Esophagus muscularis mucosa (tissue), 4 donors: ENCODE results near the gene RPUSD1. TPM values are rescaled to one million over a fixed set of nuclear protein-coding genes. Genes with fewer than 3 reads are reported as not detected.

Experiments used
- DNase-seq: peaks from one replicate; pipeline ENCODE4 v3.0.0-alpha.2; 2017; ENCODE audit errors: extremely low spot score
- H3K27ac ChIP-seq, 4 donors: fragments of 200-600 bp; sonication (generic); replicated peaks in 1 of 4; 1 replicate in 3 of 4; 2 replicates in 1 of 4; pipeline ENCODE4 v1.5.1; 2016 to 2019; ENCODE audit warnings: mild to moderate bottlenecking in 1 of 4
- H3K27me3 ChIP-seq, 4 donors: fragments of 200-600 bp; sonication (generic); one replicate each; pipeline versions ENCODE4 v1.5.1 to v1.6.0; 2016 to 2019
- H3K36me3 ChIP-seq, 4 donors: fragments of 200-600 bp; sonication (generic); one replicate each; pipeline ENCODE4 v1.5.1; 2016 to 2019
- H3K4me1 ChIP-seq, 4 donors: fragments of 200-600 bp; sonication (generic); one replicate each; pipeline ENCODE4 v1.5.1; 2016 to 2019
- H3K4me3 ChIP-seq, 4 donors: fragments of 200-600 bp; sonication (generic); 1 replicate in 2 of 4; 2 replicates in 2 of 4; pipeline ENCODE4 v1.5.1; 2016 to 2019; ENCODE audit warnings: mild to moderate bottlenecking in 4 of 4, moderate library complexity in 1 of 4
- H3K9me3 ChIP-seq, 4 donors: fragments of 200-600 bp; sonication (generic); 1 replicate in 3 of 4; 2 replicates in 1 of 4; pipeline ENCODE4 v1.5.1; 2016 to 2019
- CTCF ChIP-seq, 3 experiments: fragments of 200-600 bp in 2 of 3; fragments of 450-650 bp in 1 of 3; sonication (generic) in 2 of 3; IDR thresholded peaks; one replicate each; pipeline ENCODE4 v1.5.1; 2017 to 2019; ENCODE audit warnings: antibody characterized with exemption in 3 of 3, mild to moderate bottlenecking in 2 of 3, moderate library complexity in 1 of 3
- EP300 ChIP-seq: sonication (generic); formaldehyde crosslinking; IDR thresholded peaks from one replicate; pipeline ENCODE4 v1.6.1; 2017; ENCODE audit warnings: antibody characterized with exemption
- POLR2A ChIP-seq: fragments of 450-650 bp; IDR thresholded peaks from one replicate; pipeline ENCODE4 v1.6.1; 2017; ENCODE audit warnings: antibody characterized with exemption, moderate library complexity, mild to moderate bottlenecking, low read depth
- POLR2AphosphoS5 ChIP-seq, 2 donors: sonication (generic); formaldehyde crosslinking; IDR thresholded peaks; one replicate each; pipeline ENCODE4 v1.6.1; 2017; ENCODE audit warnings: antibody characterized with exemption in 2 of 2
- WGBS: methylation state at CpG from one replicate; pipeline ENCODE4 v1.1.5; 2018; 5-methylcytosine and 5-hydroxymethylcytosine counted together
- intact Hi-C: fragments of 100-400 bp; cut with DNase I; formaldehyde crosslinking; loops from one replicate; pipeline ENCODE4 v1.15.1; 2023
- total RNA-seq, 4 donors: library from RNA; depleted of rRNA; stranded (reverse); fragments of >200 nt; gene quantifications; one replicate each; pipeline versions ENCODE4 v1.1.0 to v1.2.1, GENCODE V29; 2016

The RPUSD1 gene
- total RNA-seq, 4 donors from 2014 or later, result 10.4 to 29.1 (median 20.4) TPM

- DNase-seq, result no peak
- H3K4me3 ChIP-seq, result no peak overlapping the region
- H3K36me3 ChIP-seq, result no peaks in the 10 kb centered on the region
- peaks cover 0 to 78% (median 0%) of the 10 kb centered on the region in 4 donors for H3K27me3 ChIP-seq
- H3K9me3 ChIP-seq, result peaks cover 0 to 6% (median 3%) of the 10 kb centered on the region in 4 donors
- no peak for TF ChIP-seq POLR2AphosphoS5 (IDR thresholded peaks at IDR 0.05)
- no peak for TF ChIP-seq POLR2A
- TF ChIP-seq EP300, result no peak
- TF ChIP-seq CTCF (IDR thresholded peaks at IDR 0.05), result no peak
- peaks cover 3 to 14% (median 12%) of the 10 kb centered on the region in 4 donors for H3K4me1 ChIP-seq
- 72% methylated on average over 10 of the region's 17 CpGs for WGBS
- H3K27ac ChIP-seq, result no peak overlapping the region
- intact Hi-C loops, result no loop called here
Observed at GRCh38 chr16:828891-829290, 40.7 kb upstream of the RPUSD1 start.

- Histone ChIP-seq H3K27me3 (peaks cover 0 to 81% (median 1%) of the 10 kb centered on the region in 4 donors), H3K9me3 (no peaks in the 10 kb centered on the region), H3K27ac (no peak overlapping the region), H3K4me3 (no peak overlapping the region), H3K4me1 (peaks cover 3 to 14% (median 12%) of the 10 kb centered on the region in 4 donors), H3K36me3 (no peaks in the 10 kb centered on the region)
- TF ChIP-seq EP300 (no peak), POLR2A (no peak), POLR2AphosphoS5 (IDR thresholded peaks at IDR 0.05) (no peak), CTCF (IDR thresholded peaks at IDR 0.05) (no peak)
- 91% methylated on average over 23 of the region's 24 CpGs for WGBS
- intact Hi-C loops, result no loop called here
- DNase-seq, result no peak
Observed at GRCh38 chr16:827513-827912, 39.3 kb upstream of the RPUSD1 start.

GRCh38 chr16:825341-826061 lies 37.3 kb upstream of the RPUSD1 start:
- Histone ChIP-seq H3K4me3 (peak overlapping the region in 3 of 4 donors; percentile 7 to 38 (median 22)), H3K9me3 (no peaks in the 10 kb centered on the region), H3K27ac (no peak overlapping the region), H3K4me1 (peaks cover 3 to 14% (median 12%) of the 10 kb centered on the region in 4 donors), H3K36me3 (no peaks in the 10 kb centered on the region), H3K27me3 (peaks cover 0 to 81% (median 4%) of the 10 kb centered on the region in 4 donors)
- no peak for TF ChIP-seq POLR2AphosphoS5 (IDR thresholded peaks at IDR 0.05)
- no peak for TF ChIP-seq CTCF (IDR thresholded peaks at IDR 0.05)
- TF ChIP-seq EP300, result no peak
- no peak for TF ChIP-seq POLR2A
- intact Hi-C loops, result no loop called here
- 24% methylated on average over 25 of the region's 36 CpGs for WGBS
- DNase-seq, result no peak

GRCh38 chr16:824601-825000 lies 36.4 kb upstream of the RPUSD1 start:
- TF ChIP-seq POLR2AphosphoS5 (IDR thresholded peaks at IDR 0.05) (no peak), CTCF (IDR thresholded peaks at IDR 0.05) (no peak), EP300 (no peak), POLR2A (no peak)
- 83% methylated on average over 12 of the region's 25 CpGs for WGBS
- H3K27me3 ChIP-seq, result peaks cover 0 to 87% (median 4%) of the 10 kb centered on the region in 4 donors
- H3K4me1 ChIP-seq, result peaks cover 3 to 14% (median 12%) of the 10 kb centered on the region in 4 donors
- no peak overlapping the region for H3K27ac ChIP-seq
- no peaks in the 10 kb centered on the region for H3K9me3 ChIP-seq
- intact Hi-C loops, result no loop called here
- no peak overlapping the region for H3K4me3 ChIP-seq
- no peaks in the 10 kb centered on the region for H3K36me3 ChIP-seq
- DNase-seq, result no peak
